ENCODE data around the gene MYL6B. TPM values are rescaled to one million over a fixed set of nuclear protein-coding genes. Genes with fewer than 3 reads are reported as not detected.

MYL6B gene
- total and polyA plus RNA-seq, 2 of the 4 experiments (the other 2 are of a cell fraction): 78.3 to 112 TPM

- no peak overlapping the region for H3K4me3 ChIP-seq (ENCODE audit: insufficient read depth, low read depth, low read length)
- no peaks in the 10 kb centered on the region for H3K27me3 ChIP-seq (ENCODE audit: control insufficient read depth, insufficient read depth, low read length)
- no peak overlapping the region for H2BK5ac ChIP-seq (ENCODE audit: low read depth, low read length, poor library complexity, severe bottlenecking)
- no peak overlapping the region for H4K91ac ChIP-seq (ENCODE audit: insufficient read depth, low read depth, low read length)
- ChIA-PET POLR2A (ENCODE audit: unreplicated experiment) (interaction anchor here (0.6 kb wide), 1 partner anchor 9 kb away, joined by 4 read pairs; no protein-coding TSS in a partner anchor), CTCF (no interaction called here)
- H3K9me3 ChIP-seq (ENCODE audit: control insufficient read depth, insufficient read depth, low read length): no peaks in the 10 kb centered on the region
- WGBS, 2 experiments (ENCODE audit: extremely low coverage in 2 of 2, insufficient read length in 1 of 2): 98% methylated on average over 5 of the region's 19 CpGs; no CpG with 5 or more reads in 1 of the 2 experiments
- intact Hi-C loops (cut with micrococcal nuclease) (no loop called here), in situ Hi-C loops (cut with MboI; ENCODE audit: low sequenced_read_pairs) (no loop called here), dilution Hi-C loops (cut with HindIII; ENCODE audit: low sequenced_read_pairs, unreplicated experiment) (no loop called here)
- peaks cover 7 to 12% of the 10 kb centered on the region in 2 experiments; a peak in 3 of 4 replicates for H3K79me1 ChIP-seq (ENCODE audit: low read depth in 1 of 2, low read length in 2 of 2)
- H3K23ac ChIP-seq (ENCODE audit: low read depth, low read length): no peak overlapping the region
- H3K36me3 ChIP-seq (ENCODE audit: control insufficient read depth, insufficient read depth, low read length): peaks cover 66% of the 10 kb centered on the region
- H3K9ac ChIP-seq (ENCODE audit: low read depth, low read length): no peak overlapping the region
- no peak overlapping the region for H3K4ac ChIP-seq (ENCODE audit: low read depth, low read length)
- H3K18ac ChIP-seq (ENCODE audit: low read depth, low read length): no peak overlapping the region
- no peak overlapping the region for H3K27ac ChIP-seq (ENCODE audit: insufficient read depth, low read length)
- no peak for TF ChIP-seq RCOR1 (IDR thresholded peaks at IDR 0.05; ENCODE audit: insufficient replicate concordance, low read length)
- no peak for TF ChIP-seq SMC3 (IDR thresholded peaks at IDR 0.05; ENCODE audit: low read depth, low read length)
- TF ChIP-seq MXI1 (IDR thresholded peaks at IDR 0.05; ENCODE audit: borderline replicate concordance, low read depth, low read length): no peak
- no peak for TF ChIP-seq MAZ (IDR thresholded peaks at IDR 0.05; ENCODE audit: borderline replicate concordance, low read depth, low read length)
- TF ChIP-seq RAD21 (IDR thresholded peaks at IDR 0.05; ENCODE audit: low read length): no peak
- TF ChIP-seq FOS (IDR thresholded peaks at IDR 0.05; ENCODE audit: low read depth, low read length): no peak
- TF ChIP-seq ELK1 (IDR thresholded peaks at IDR 0.05; ENCODE audit: borderline replicate concordance, low read depth, low read length): no peak
- TF ChIP-seq USF2 (IDR thresholded peaks at IDR 0.05; ENCODE audit: low read depth, low read length): no peak
- no peak for TF ChIP-seq BHLHE40 (IDR thresholded peaks at IDR 0.05; ENCODE audit: low read depth, low read length)
- no peak for TF ChIP-seq NFE2L2 (IDR thresholded peaks at IDR 0.05; ENCODE audit: low read depth, low read length)
- no peak for TF ChIP-seq MAFK (IDR thresholded peaks at IDR 0.05; ENCODE audit: low read depth, low read length)
- TF ChIP-seq CTCF (conservative IDR thresholded peaks at IDR 0.05; ENCODE audit: low read depth, low read length): no peak
- TF ChIP-seq CHD1 (IDR thresholded peaks at IDR 0.05; ENCODE audit: low read depth, low read length): no peak
- TF ChIP-seq POLR2A (IDR thresholded peaks at IDR 0.05; ENCODE audit: low read depth, low read length): no peak
- TF ChIP-seq RFX5 (IDR thresholded peaks at IDR 0.05; ENCODE audit: low read depth, low read length): no peak
- H2AK5ac ChIP-seq (ENCODE audit: low read depth, low read length): no peak overlapping the region
- no peak overlapping the region for H2BK20ac ChIP-seq (ENCODE audit: low read depth, low read length)
- no peak overlapping the region for H3K14ac ChIP-seq (replicated peaks; ENCODE audit: low read depth, low read length)
- no peaks in the 10 kb centered on the region; the same call in 1 of the 2 replicates for H3K4me1 ChIP-seq (ENCODE audit: control insufficient read depth, insufficient read depth, low read length)
- H2BK15ac ChIP-seq (ENCODE audit: low read depth, low read length): no peak overlapping the region
- H2BK120ac ChIP-seq (ENCODE audit: low read depth, low read length): no peak overlapping the region
- H3K56ac ChIP-seq (ENCODE audit: extremely low read depth, insufficient read depth, low read length): no peak overlapping the region
- H4K8ac ChIP-seq (ENCODE audit: low read depth in 2 of 2, low read length in 2 of 2): no peak overlapping the region
- no peak overlapping the region for H3K4me2 ChIP-seq (ENCODE audit: low read depth, low read length)
- no TSS peak for BruUV-seq (replicated peaks)
- H4K5ac ChIP-seq (ENCODE audit: low read depth, low read length): no peak overlapping the region
- no peak for ATAC-seq (ENCODE audit: low read depth)
- H3K9me1 ChIP-seq (ENCODE audit: insufficient read depth, low read length): peaks cover 12% of the 10 kb centered on the region
- DNase-seq: no peak
- H4K20me1 ChIP-seq (ENCODE audit: insufficient read depth, low read length): no peaks in the 10 kb centered on the region; the same call in 1 of the 2 replicates
- no peak overlapping the region for H2AK9ac ChIP-seq (replicated peaks; ENCODE audit: low read depth, low read length, poor library complexity)
- H2AFZ ChIP-seq (replicated peaks; ENCODE audit: low read length, poor library complexity): no peak overlapping the region
These were observed 10.2 kb upstream of the MYL6B start for GRCh38 chr12:56141946-56142784.

Measured in IMR-90 (cell line).